CD4-positive, CD25-positive, alpha-beta regulatory T cell (primary cell): ENCODE measurements around the gene FUBP3. TPM values are rescaled to one million over a fixed set of nuclear protein-coding genes. Genes with fewer than 3 reads are reported as not detected.
A peak's percentile ranks its signal among the peaks of the same experiment; 100 is the strongest.

ENCODE experiments used
- ATAC-seq, 2 donors: fragments of 150-1000 bp; cut with Tn5 transposase; one replicate each; pipeline ENCODE4 v1.10.0; 2021; ENCODE audit warnings: low read depth in 2 of 2, moderate number of reproducible peaks in 2 of 2, moderate library complexity in 1 of 2
- DNase-seq, 3 donors: peaks; one replicate each; pipeline versions ENCODE4 v3.0.0 to v3.0.0-alpha.2; 2012 to 2022; ENCODE audit warnings: mixed read lengths in 1 of 3
- H3K27ac ChIP-seq: one replicate; pipeline ENCODE4 v1.7.0; 2013; ENCODE audit warnings: mild to moderate bottlenecking, low read length; ENCODE audit not compliant: insufficient read depth, poor library complexity, severe bottlenecking
- H3K27me3 ChIP-seq: one replicate; pipeline ENCODE4 v1.7.0; 2013; ENCODE audit warnings: low read length; ENCODE audit not compliant: control insufficient read depth, insufficient read depth
- H3K36me3 ChIP-seq: one replicate; pipeline ENCODE4 v1.7.0; 2013; ENCODE audit warnings: mild to moderate bottlenecking, low read length, moderate library complexity; ENCODE audit not compliant: control insufficient read depth, insufficient read depth
- H3K4me1 ChIP-seq: 2 replicates; pipeline ENCODE4 v1.7.0; 2013; ENCODE audit warnings: mild to moderate bottlenecking, low read length; ENCODE audit not compliant: insufficient read depth, control insufficient read depth, poor library complexity, severe bottlenecking
- H3K4me3 ChIP-seq: one replicate; pipeline ENCODE4 v1.7.0; 2013; ENCODE audit warnings: low read depth, mild to moderate bottlenecking, low read length, moderate library complexity
- H3K9me3 ChIP-seq, 2 experiments: 1 replicate in 1 of 2; 2 replicates in 1 of 2; pipeline ENCODE4 v1.7.0; 2013; ENCODE audit warnings: low read length in 2 of 2, mild to moderate bottlenecking in 1 of 2, moderate library complexity in 1 of 2; ENCODE audit not compliant: control insufficient read depth in 2 of 2
- H3K27ac Mint-ChIP-seq, 3 donors: one replicate each; pipeline ENCODE4 v1.8.0; 2020 to 2022; ENCODE audit warnings: mild to moderate bottlenecking in 3 of 3, mixed read lengths in 3 of 3, moderate library complexity in 2 of 3
- H3K27me3 Mint-ChIP-seq: one replicate; pipeline ENCODE4 v1.8.0; 2022; ENCODE audit warnings: mild to moderate bottlenecking, mixed read lengths
- H3K36me3 Mint-ChIP-seq: one replicate; pipeline ENCODE4 v1.8.0; 2020; ENCODE audit warnings: mixed read lengths
- H3K4me1 Mint-ChIP-seq, 4 donors: one replicate each; pipeline ENCODE4 v1.8.0; 2020 to 2022; ENCODE audit warnings: mixed read lengths in 4 of 4, mild to moderate bottlenecking in 1 of 4
- H3K4me3 Mint-ChIP-seq, 4 donors: one replicate each; pipeline ENCODE4 v1.8.0; 2020 to 2022; ENCODE audit warnings: mild to moderate bottlenecking in 4 of 4, mixed read lengths in 4 of 4, moderate library complexity in 3 of 4
- H3K9me3 Mint-ChIP-seq, 7 donors: one replicate each; pipeline ENCODE4 v1.8.0; 2020 to 2022; ENCODE audit warnings: mixed read lengths in 7 of 7, mild to moderate bottlenecking in 3 of 7, moderate library complexity in 2 of 7
- polyA plus RNA-seq, 4 donors: library from polyadenylated mRNA; unstranded; fragments of 300-500 nt; fragmentation: Illumina TruSeq; gene quantifications; one replicate each; pipeline ENCODE4 v1.2.3, GENCODE V29; 2021
- total RNA-seq: library from RNA; stranded (reverse); gene quantifications from one replicate; pipeline ENCODE4 v1.2.3, GENCODE V29; 2022

Gene FUBP3
- total and polyA plus RNA-seq, 5 donors from 2014 or later: 20.0 to 34.2 (median 24.6) TPM

DNA sequence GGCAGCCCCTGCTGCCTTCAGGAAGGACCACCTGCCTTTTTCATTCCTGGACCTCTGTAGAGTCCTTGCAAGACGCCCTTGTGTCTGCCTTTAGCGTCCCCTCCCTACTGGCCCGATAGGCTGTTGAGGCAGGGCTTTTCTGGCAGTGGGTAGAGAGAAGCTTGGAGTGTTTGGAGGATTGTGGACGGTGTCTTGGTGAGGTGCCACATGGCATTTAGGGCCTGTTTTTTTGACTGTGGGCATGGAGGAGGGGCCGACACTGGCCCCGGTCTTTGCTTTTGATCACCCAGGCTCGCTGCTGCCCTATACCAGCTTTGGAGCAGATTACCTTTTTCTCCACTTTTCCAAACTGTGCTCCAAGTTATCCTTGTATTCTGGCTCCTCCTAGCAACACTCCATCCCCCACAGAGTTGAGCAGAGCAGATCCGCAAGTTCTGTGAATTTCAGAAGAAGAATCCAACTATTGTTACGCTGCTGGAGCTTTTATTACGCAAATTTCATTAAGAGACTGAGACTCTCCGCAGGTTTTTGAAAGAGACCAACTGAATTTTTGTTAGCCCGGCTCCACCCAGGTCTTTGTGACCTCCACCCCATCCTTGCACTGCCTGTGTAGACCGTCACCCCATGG is 50.2 kb downstream of the FUBP3 start:
- no peak for DNase-seq

DNA sequence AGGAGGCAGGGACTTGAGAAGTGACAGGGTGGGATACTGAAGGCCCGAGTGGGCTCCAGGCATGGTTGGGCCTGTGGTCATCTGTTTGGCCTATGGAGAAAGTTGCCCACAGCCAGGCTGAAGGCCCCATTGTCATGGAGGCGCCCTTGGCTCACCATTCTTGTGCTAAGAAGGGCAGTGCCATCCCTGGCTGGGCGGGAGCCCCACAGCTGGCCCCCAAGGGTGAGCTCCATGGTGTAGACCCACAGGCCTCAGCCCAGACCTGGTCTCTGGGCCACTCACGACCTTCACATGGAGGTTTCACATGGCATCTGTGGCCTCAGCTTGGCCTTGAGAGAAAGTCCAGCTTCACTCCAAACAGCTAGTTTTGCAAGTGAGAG is 50.7 kb downstream of the FUBP3 start:
- H3K27me3 ChIP-seq: no peaks in the 10 kb centered on the region
- H3K9me3 ChIP-seq: no peaks in the 10 kb centered on the region
- peaks cover 41% of the 10 kb centered on the region for H3K36me3 Mint-ChIP-seq
- H3K27ac ChIP-seq: no peak overlapping the region
- no peak for ATAC-seq
- H3K4me3 Mint-ChIP-seq: no peak overlapping the region
- H3K4me3 ChIP-seq: no peak overlapping the region
- H3K4me1 ChIP-seq: no peaks in the 10 kb centered on the region
- peak overlapping the region in 1 of 3 donors; percentile 56 for H3K27ac Mint-ChIP-seq
- H3K4me1 Mint-ChIP-seq: no peaks in the 10 kb centered on the region
- DNase-seq: no peak
- peaks cover 85% of the 10 kb centered on the region for H3K36me3 ChIP-seq
- no peaks in the 10 kb centered on the region for H3K27me3 Mint-ChIP-seq
- no peaks in the 10 kb centered on the region for H3K9me3 Mint-ChIP-seq

More for the DNA sequence above, 50.2 kb downstream of the FUBP3 start:
- no peaks in the 10 kb centered on the region for H3K9me3 ChIP-seq
- no peak overlapping the region for H3K27ac ChIP-seq
- H3K9me3 Mint-ChIP-seq: no peaks in the 10 kb centered on the region
- no peaks in the 10 kb centered on the region for H3K4me1 ChIP-seq
- no peak overlapping the region for H3K4me3 Mint-ChIP-seq
- no peak overlapping the region for H3K27ac Mint-ChIP-seq
- no peak overlapping the region for H3K4me3 ChIP-seq
- peaks cover 85% of the 10 kb centered on the region for H3K36me3 ChIP-seq
- H3K27me3 ChIP-seq: no peaks in the 10 kb centered on the region
- no peaks in the 10 kb centered on the region for H3K4me1 Mint-ChIP-seq
- no peak for ATAC-seq
- peaks cover 36% of the 10 kb centered on the region for H3K36me3 Mint-ChIP-seq
- H3K27me3 Mint-ChIP-seq: no peaks in the 10 kb centered on the region

- Histone ChIP-seq H3K9me3 (no peaks in the 10 kb centered on the region), H3K27me3 (no peaks in the 10 kb centered on the region), H3K4me3 (no peak overlapping the region), H3K36me3 (peaks cover 84% of the 10 kb centered on the region), H3K4me1 (no peaks in the 10 kb centered on the region), H3K27ac (no peak overlapping the region)
- DNase-seq: no peak
- peaks cover 42% of the 10 kb centered on the region for H3K36me3 Mint-ChIP-seq
- H3K27ac Mint-ChIP-seq: no peak overlapping the region
- H3K4me3 Mint-ChIP-seq: no peak overlapping the region
- H3K4me1 Mint-ChIP-seq: no peaks in the 10 kb centered on the region
- no peaks in the 10 kb centered on the region for H3K27me3 Mint-ChIP-seq
- ATAC-seq: no peak
- no peaks in the 10 kb centered on the region for H3K9me3 Mint-ChIP-seq
These were observed 51.3 kb downstream of the FUBP3 start for GRCh38 chr9:130630506-130631330.

DNA sequence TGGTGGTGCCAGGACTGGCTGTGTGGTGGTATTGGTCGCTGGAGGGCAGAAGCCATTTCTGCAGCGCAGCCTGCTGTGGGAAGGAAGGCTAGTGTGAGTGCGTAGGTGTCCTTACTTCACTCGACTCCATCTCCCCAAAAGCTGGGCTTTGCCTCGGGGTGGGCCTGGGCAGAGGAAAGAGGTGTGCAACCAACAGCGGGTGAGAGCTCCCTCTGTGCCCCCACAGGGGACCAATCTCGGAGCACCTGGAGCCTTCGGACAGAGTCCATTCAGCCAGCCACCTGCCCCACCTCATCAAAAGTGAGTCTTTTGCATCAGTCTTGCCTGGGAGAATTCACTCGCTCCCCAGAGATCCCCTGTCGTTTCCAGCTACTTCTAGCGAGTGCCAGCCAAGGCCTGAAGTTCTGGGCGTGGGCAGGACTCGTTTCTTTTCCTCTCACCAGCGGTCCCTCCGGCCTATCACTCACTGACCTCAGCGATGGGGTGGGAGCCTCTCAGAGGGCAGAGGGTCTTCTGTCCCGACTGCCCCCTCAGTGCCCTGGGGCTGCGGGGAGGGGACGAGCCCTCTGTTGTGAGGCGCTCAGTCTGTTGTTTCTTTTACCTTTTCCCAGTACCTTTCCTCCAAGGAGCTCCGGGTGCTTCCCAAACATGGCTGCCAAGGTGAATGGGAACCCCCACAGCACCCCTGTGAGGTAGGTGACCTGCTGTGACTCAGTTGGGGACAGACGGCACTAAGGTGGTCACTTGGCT is 52.1 kb downstream of the FUBP3 start:
- H3K36me3 Mint-ChIP-seq: peaks cover 34% of the 10 kb centered on the region
- Histone ChIP-seq H3K36me3 (peaks cover 82% of the 10 kb centered on the region), H3K27me3 (no peaks in the 10 kb centered on the region), H3K27ac (no peak overlapping the region), H3K4me3 (no peak overlapping the region), H3K9me3 (no peaks in the 10 kb centered on the region), H3K4me1 (no peaks in the 10 kb centered on the region)
- H3K4me3 Mint-ChIP-seq: no peak overlapping the region
- H3K27ac Mint-ChIP-seq: peak overlapping the region in 1 of 3 donors; percentile 25
- ATAC-seq (no peak), DNase-seq (no peak)
- H3K9me3 Mint-ChIP-seq: no peaks in the 10 kb centered on the region
- no peaks in the 10 kb centered on the region for H3K27me3 Mint-ChIP-seq
- H3K4me1 Mint-ChIP-seq: no peaks in the 10 kb centered on the region

- H3K36me3 Mint-ChIP-seq: peaks cover 34% of the 10 kb centered on the region
- Histone ChIP-seq H3K9me3 (no peaks in the 10 kb centered on the region), H3K4me3 (no peak overlapping the region), H3K27me3 (no peaks in the 10 kb centered on the region), H3K36me3 (peaks cover 83% of the 10 kb centered on the region), H3K27ac (no peak overlapping the region), H3K4me1 (no peaks in the 10 kb centered on the region)
- no peak for ATAC-seq
- peak overlapping the region in 1 of 3 donors; percentile 25 for H3K27ac Mint-ChIP-seq
- no peak overlapping the region for H3K4me3 Mint-ChIP-seq
- H3K9me3 Mint-ChIP-seq: no peaks in the 10 kb centered on the region
- H3K27me3 Mint-ChIP-seq: no peaks in the 10 kb centered on the region
- no peak for DNase-seq
- no peaks in the 10 kb centered on the region for H3K4me1 Mint-ChIP-seq
These were observed 52.8 kb downstream of the FUBP3 start for GRCh38 chr9:130632081-130632710.

DNA sequence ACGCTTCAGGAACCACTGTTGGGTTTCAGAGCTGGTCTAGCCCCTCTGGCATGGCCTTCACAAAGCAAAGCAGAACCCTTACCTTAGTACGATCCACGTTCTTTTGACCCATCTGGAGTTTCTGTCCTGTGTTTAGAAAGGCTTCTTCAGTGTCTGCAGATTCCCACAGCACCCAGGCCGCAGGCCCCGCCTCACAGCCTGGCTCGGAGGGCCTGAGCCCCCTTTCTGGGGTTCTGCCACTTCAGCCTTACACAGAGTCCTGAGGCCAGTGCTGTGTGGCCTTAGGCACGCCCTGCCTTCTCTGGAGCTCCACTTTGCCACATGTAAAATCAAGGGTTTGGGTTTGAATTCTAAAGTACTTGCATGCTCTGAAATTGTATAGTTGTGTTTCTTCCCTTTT is 53.5 kb downstream of the FUBP3 start:
- ATAC-seq: no peak

GRCh38 chr9:130633336-130634190 is 54.2 kb downstream of the FUBP3 start:
- Histone ChIP-seq H3K4me3 (no peak overlapping the region), H3K4me1 (no peaks in the 10 kb centered on the region), H3K9me3 (no peaks in the 10 kb centered on the region), H3K27ac (no peak overlapping the region), H3K36me3 (peaks cover 81% of the 10 kb centered on the region), H3K27me3 (no peaks in the 10 kb centered on the region)
- Mint-ChIP-seq H3K4me1 (no peaks in the 10 kb centered on the region), H3K36me3 (peaks cover 34% of the 10 kb centered on the region), H3K27ac (no peak overlapping the region), H3K4me3 (no peak overlapping the region), H3K27me3 (no peaks in the 10 kb centered on the region), H3K9me3 (no peaks in the 10 kb centered on the region)
- no peak for ATAC-seq
- no peak for DNase-seq

More for the DNA sequence above, 53.5 kb downstream of the FUBP3 start:
- Mint-ChIP-seq H3K36me3 (peaks cover 30% of the 10 kb centered on the region), H3K27ac (no peak overlapping the region), H3K9me3 (no peaks in the 10 kb centered on the region), H3K4me3 (no peak overlapping the region), H3K27me3 (no peaks in the 10 kb centered on the region), H3K4me1 (no peaks in the 10 kb centered on the region)
- no peaks in the 10 kb centered on the region for H3K27me3 ChIP-seq
- H3K9me3 ChIP-seq: no peaks in the 10 kb centered on the region
- no peak for DNase-seq
- no peaks in the 10 kb centered on the region for H3K4me1 ChIP-seq
- H3K4me3 ChIP-seq: no peak overlapping the region
- no peak overlapping the region for H3K27ac ChIP-seq
- H3K36me3 ChIP-seq: peaks cover 81% of the 10 kb centered on the region
